ENCODE data around the gene FITM1. TPM values are rescaled to one million over a fixed set of nuclear protein-coding genes. Genes with fewer than 3 reads are reported as not detected.
A peak's percentile ranks its signal among the peaks of the same experiment; 100 is the strongest.

FITM1 gene
- total RNA-seq, 1 donor from 2014 or later: 0.81 TPM

GRCh38 chr14:24119691-24120090 lies 10.8 kb upstream of the FITM1 start:
- DNase-seq (ENCODE audit: low spot score): no peak

- no peak for DNase-seq (ENCODE audit: low spot score)
Observed at GRCh38 chr14:24121210-24121609, 9.2 kb upstream of the FITM1 start.

GRCh38 chr14:24122416-24122815 lies 8.0 kb upstream of the FITM1 start:
- no peak for DNase-seq (ENCODE audit: low spot score)

GRCh38 chr14:24122898-24123297 lies 7.6 kb upstream of the FITM1 start:
- no peak for DNase-seq (ENCODE audit: low spot score)

GRCh38 chr14:24123424-24124417 lies 6.7 kb upstream of the FITM1 start:
- no peak for DNase-seq (ENCODE audit: low spot score)

GRCh38 chr14:24126939-24127338 lies 3.5 kb upstream of the FITM1 start:
- no peak for DNase-seq (ENCODE audit: low spot score)

- DNase-seq (ENCODE audit: low spot score): no peak
Observed at GRCh38 chr14:24127673-24128072, 2.8 kb upstream of the FITM1 start.

- no peak for DNase-seq (ENCODE audit: low spot score)
Observed at GRCh38 chr14:24129410-24129998, 955 bp upstream of the FITM1 start.

- no peak for DNase-seq (ENCODE audit: low spot score)
Observed at GRCh38 chr14:24130717-24131548, 474 bp downstream of the FITM1 start.

- no peak for DNase-seq (ENCODE audit: low spot score)
Observed at GRCh38 chr14:24131549-24131966, 1.1 kb downstream of the FITM1 start.

GRCh38 chr14:24132061-24132685 lies 1.7 kb downstream of the FITM1 start:
- no peak for DNase-seq (ENCODE audit: low spot score)

- DNase-seq (ENCODE audit: low spot score): no peak
Observed at GRCh38 chr14:24132976-24133375, 2.5 kb downstream of the FITM1 start.

GRCh38 chr14:24133735-24134134 lies 3.3 kb downstream of the FITM1 start:
- no peak for DNase-seq (ENCODE audit: low spot score)

GRCh38 chr14:24135584-24135833 lies 5.0 kb downstream of the FITM1 start:
- DNase-seq (ENCODE audit: low spot score): no peak

- peak; percentile 94 for DNase-seq (ENCODE audit: low spot score)
Observed at GRCh38 chr14:24135834-24136683, 5.6 kb downstream of the FITM1 start, which contains the start of gene PSME1. TSS of gene PSME1 (plus strand) at chr14:24136194. CDS start at chr14:24136263, 69 bp downstream.

GRCh38 chr14:24136684-24137528 lies 6.4 kb downstream of the FITM1 start:
- DNase-seq (ENCODE audit: low spot score): no peak

- no peak for DNase-seq (ENCODE audit: low spot score)
Observed at GRCh38 chr14:24137529-24138395, 7.3 kb downstream of the FITM1 start.

- DNase-seq (ENCODE audit: low spot score): no peak
Observed at GRCh38 chr14:24138396-24139271, 8.2 kb downstream of the FITM1 start.

Measured in mucosa of gallbladder (tissue), 1 donor.